ENCODE measurements around the gene TRIM54. TPM values are rescaled to one million over a fixed set of nuclear protein-coding genes. Genes with fewer than 3 reads are reported as not detected.

The TRIM54 gene
- total and polyA plus RNA-seq, 3 donors from 2014 or later: 28.3 to 46.8 (median 38.5) TPM

GRCh38 chr2:27261926-27262298 lies 20.3 kb upstream of the TRIM54 start:
- peak overlapping the region in 1 of 2 donors; percentile 72 for H3K27ac ChIP-seq
- peak overlapping the region; percentile 64 to 95 for H3K4me3 ChIP-seq
- peaks cover 22% of the 10 kb centered on the region for H3K4me1 ChIP-seq
- WGBS, 2 donors: 5 to 7% methylated on average over 13 to 32 of the region's 40 CpGs
- intact Hi-C loops (cut with DNase I; ENCODE audit: low total_unique reads): no loop called here
- H3K27me3 ChIP-seq: no peaks in the 10 kb centered on the region
- no peaks in the 10 kb centered on the region for H3K9me3 ChIP-seq
- TF ChIP-seq POLR2A (IDR thresholded peaks at IDR 0.05) (no peak), CTCF (IDR thresholded peaks at IDR 0.05) (no peak)
- no peaks in the 10 kb centered on the region for H3K36me3 ChIP-seq (ENCODE audit: low read depth, missing control alignments)
- no peak for DNase-seq

- intact Hi-C loops (cut with DNase I; ENCODE audit: low total_unique reads): no loop called here
- no peak for TF ChIP-seq CTCF (IDR thresholded peaks at IDR 0.05)
- H3K4me3 ChIP-seq: peak within 1 kb of the TSS; percentile 64 to 95
- no peaks in the 10 kb centered on the region for H3K36me3 ChIP-seq (ENCODE audit: low read depth, missing control alignments)
- peaks cover 22% of the 10 kb centered on the region for H3K4me1 ChIP-seq
- H3K9me3 ChIP-seq: no peaks in the 10 kb centered on the region
- peak within 1 kb of the TSS in 1 of 2 donors; percentile 72 for H3K27ac ChIP-seq
- H3K27me3 ChIP-seq: no peaks in the 10 kb centered on the region
- peak; percentile 92 for DNase-seq
- WGBS, 2 donors: 0 to 2% methylated on average over 10 to 67 of the region's 96 CpGs
Measured at GRCh38 chr2:27262379-27263286, 19.6 kb upstream of the TRIM54 start, which contains the start of gene SLC30A3. SLC30A3 (minus strand) TSS chr2:27263047; CDS start chr2:27262906, 141 bp downstream.

GRCh38 chr2:27263287-27264252 lies 18.7 kb upstream of the TRIM54 start:
- Histone ChIP-seq H3K4me3 (peak overlapping the region; percentile 64 to 95), H3K4me1 (peaks cover 22% of the 10 kb centered on the region), H3K27ac (no peak overlapping the region), H3K9me3 (no peaks in the 10 kb centered on the region), H3K27me3 (no peaks in the 10 kb centered on the region), H3K36me3 (ENCODE audit: low read depth, missing control alignments) (no peaks in the 10 kb centered on the region)
- DNase-seq: no peak
- intact Hi-C loops (cut with DNase I; ENCODE audit: low total_unique reads): no loop called here
- no peak for TF ChIP-seq CTCF (IDR thresholded peaks at IDR 0.05)
- TF ChIP-seq POLR2A (IDR thresholded peaks at IDR 0.05): no peak
- 2% methylated on average over 34 to 46 of the region's 46 CpGs for WGBS, 2 donors

GRCh38 chr2:27264253-27264752 lies 17.9 kb upstream of the TRIM54 start:
- DNase-seq: no peak
- Histone ChIP-seq H3K4me3 (peak overlapping the region; percentile 19 to 54), H3K9me3 (no peaks in the 10 kb centered on the region), H3K36me3 (ENCODE audit: low read depth, missing control alignments) (no peaks in the 10 kb centered on the region), H3K4me1 (peaks cover 22% of the 10 kb centered on the region), H3K27me3 (no peaks in the 10 kb centered on the region), H3K27ac (peak overlapping the region in 1 of 2 donors; percentile 47)
- intact Hi-C loops (cut with DNase I; ENCODE audit: low total_unique reads): no loop called here
- WGBS, 2 donors: 1% methylated on average over 21 to 38 of the region's 38 CpGs
- TF ChIP-seq POLR2A (IDR thresholded peaks at IDR 0.05) (no peak), CTCF (IDR thresholded peaks at IDR 0.05) (no peak)
